ENCODE results near the gene TTC32.

- TF ChIP-seq, protein P1, sequence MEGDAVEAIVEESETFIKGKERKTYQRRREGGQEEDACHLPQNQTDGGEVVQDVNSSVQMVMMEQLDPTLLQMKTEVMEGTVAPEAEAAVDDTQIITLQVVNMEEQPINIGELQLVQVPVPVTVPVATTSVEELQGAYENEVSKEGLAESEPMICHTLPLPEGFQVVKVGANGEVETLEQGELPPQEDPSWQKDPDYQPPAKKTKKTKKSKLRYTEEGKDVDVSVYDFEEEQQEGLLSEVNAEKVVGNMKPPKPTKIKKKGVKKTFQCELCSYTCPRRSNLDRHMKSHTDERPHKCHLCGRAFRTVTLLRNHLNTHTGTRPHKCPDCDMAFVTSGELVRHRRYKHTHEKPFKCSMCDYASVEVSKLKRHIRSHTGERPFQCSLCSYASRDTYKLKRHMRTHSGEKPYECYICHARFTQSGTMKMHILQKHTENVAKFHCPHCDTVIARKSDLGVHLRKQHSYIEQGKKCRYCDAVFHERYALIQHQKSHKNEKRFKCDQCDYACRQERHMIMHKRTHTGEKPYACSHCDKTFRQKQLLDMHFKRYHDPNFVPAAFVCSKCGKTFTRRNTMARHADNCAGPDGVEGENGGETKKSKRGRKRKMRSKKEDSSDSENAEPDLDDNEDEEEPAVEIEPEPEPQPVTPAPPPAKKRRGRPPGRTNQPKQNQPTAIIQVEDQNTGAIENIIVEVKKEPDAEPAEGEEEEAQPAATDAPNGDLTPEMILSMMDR (conservative IDR thresholded peaks at IDR 0.05; ENCODE audit: low read depth, low read length) = no peak
- no peak for TF ChIP-seq SMC3 (IDR thresholded peaks at IDR 0.05; ENCODE audit: low read depth, low read length)
- no peak for TF ChIP-seq MAFK (IDR thresholded peaks at IDR 0.05; ENCODE audit: low read depth, low read length)
- no peak for TF ChIP-seq USF2 (IDR thresholded peaks at IDR 0.05; ENCODE audit: low read depth, low read length)
- no peak for TF ChIP-seq RFX5 (IDR thresholded peaks at IDR 0.05; ENCODE audit: low read depth, low read length)
- TF ChIP-seq FOS (IDR thresholded peaks at IDR 0.05; ENCODE audit: low read depth, low read length) = no peak
- no peak for TF ChIP-seq POLR2A (IDR thresholded peaks at IDR 0.05; ENCODE audit: low read depth, low read length)
- no peak for TF ChIP-seq ELK1 (IDR thresholded peaks at IDR 0.05; ENCODE audit: borderline replicate concordance, low read depth, low read length)
- no peak for TF ChIP-seq MXI1 (IDR thresholded peaks at IDR 0.05; ENCODE audit: borderline replicate concordance, low read depth, low read length)
- TF ChIP-seq MAZ (IDR thresholded peaks at IDR 0.05; ENCODE audit: borderline replicate concordance, low read depth, low read length) = no peak
- no peak for TF ChIP-seq RCOR1 (IDR thresholded peaks at IDR 0.05; ENCODE audit: insufficient replicate concordance, low read length)
Observed at GRCh38 chr2:19888831-19889230, 13.0 kb downstream of the TTC32 start.

Measured in IMR-90 (cell line).